HepG2 (cell line): ENCODE data around the gene SH3GL1. TPM values are rescaled to one million over a fixed set of nuclear protein-coding genes. Genes with fewer than 3 reads are reported as not detected.

ENCODE experiments used
- AKAP8 ChIP-seq: sonication (generic); formaldehyde crosslinking; IDR thresholded peaks from 2 replicates; pipeline ENCODE4 v1.5.1; 2020; ENCODE audit warnings: mild to moderate bottlenecking, missing genetic modification reagents
- CTCF ChIP-seq: sonication (generic); formaldehyde crosslinking; IDR thresholded peaks from 2 replicates; pipeline ENCODE4 v1.5.0; 2020; ENCODE audit warnings: mild to moderate bottlenecking, missing genetic modification reagents, moderate library complexity
- DNMT1 ChIP-seq: sonication (generic); formaldehyde crosslinking; IDR thresholded peaks from 2 replicates; pipeline ENCODE4 v1.5.1; 2020; ENCODE audit warnings: mild to moderate bottlenecking, missing genetic modification reagents
- HES4 ChIP-seq: sonication (generic); formaldehyde crosslinking; IDR thresholded peaks from 2 replicates; pipeline ENCODE4 v1.9.0; 2021; ENCODE audit warnings: mild to moderate bottlenecking, missing genetic modification reagents, borderline replicate concordance
- MAFK ChIP-seq, 2 experiments: IDR thresholded peaks in 1 of 2; conservative IDR thresholded peaks in 1 of 2; 2 replicates each; pipeline ENCODE4 v1.6.1; 2011; ENCODE audit warnings: improper control_type of control experiment in 2 of 2, low read length in 2 of 2
- MED1 ChIP-seq: sonication (generic); formaldehyde crosslinking; IDR thresholded peaks from 2 replicates; pipeline ENCODE4 v1.4.0; 2020; ENCODE audit warnings: missing genetic modification reagents
- PCBP1 ChIP-seq: fragments of 200-400 bp; formaldehyde crosslinking; IDR thresholded peaks from 2 replicates; pipeline ENCODE4 v1.6.1; 2017; ENCODE audit warnings: mild to moderate bottlenecking, low read depth, low read length, borderline replicate concordance
- POLR2A ChIP-seq, 2 experiments: IDR thresholded peaks; 2 replicates each; pipeline ENCODE4 v1.6.1; 2011; ENCODE audit warnings: low read depth in 2 of 2, low read length in 2 of 2, mild to moderate bottlenecking in 1 of 2, moderate library complexity in 1 of 2; ENCODE audit not compliant: insufficient read depth in 1 of 2
- POLR2G ChIP-seq: fragments of 200-400 bp; formaldehyde crosslinking; IDR thresholded peaks from 2 replicates; pipeline ENCODE4 v1.6.1; 2018; ENCODE audit warnings: mild to moderate bottlenecking, low read depth, low read length, moderate library complexity
- PPARG ChIP-seq: conservative IDR thresholded peaks from 2 replicates; pipeline ENCODE4 v1.6.1; 2016; ENCODE audit warnings: missing biosample characterization, missing genetic modification reagents
- ZNF543 ChIP-seq: sonication (generic); formaldehyde crosslinking; IDR thresholded peaks from 2 replicates; pipeline ENCODE4 v1.4.0; 2020; ENCODE audit warnings: mild to moderate bottlenecking, missing genetic modification reagents
- ZNF687 ChIP-seq: sonication (generic); formaldehyde crosslinking; IDR thresholded peaks from 2 replicates; pipeline ENCODE4 v1.5.1; 2020; ENCODE audit warnings: mild to moderate bottlenecking, missing genetic modification reagents, moderate library complexity
- ZNF883 ChIP-seq: sonication (generic); formaldehyde crosslinking; IDR thresholded peaks from 2 replicates; pipeline ENCODE4 v1.5.1; 2020; ENCODE audit warnings: mild to moderate bottlenecking, missing genetic modification reagents; ENCODE audit errors: not compliant biosample characterization
- polyA plus RNA-seq, 8 experiments: library from polyadenylated mRNA; depleted of rRNA in 3 of 8; stranded (reverse) in 7 of 8; unstranded in 1 of 8; fragments of >200 nt; fragmentation: Illumina TruSeq in 4 of 8; extraction: Trizol in 4 of 8; gene quantifications; 2 replicates each; pipeline versions ENCODE4 v1.2.1 to v1.2.3, GENCODE V29; 2011 to 2016; ENCODE audit warnings: low read depth in 4 of 8, missing spikeins in 1 of 8, mixed read lengths in 1 of 8; ENCODE audit not compliant: insufficient read depth in 1 of 8
- total RNA-seq, 5 experiments: library from RNA; depleted of rRNA; stranded (reverse); fragments of >200 nt; fragmentation: Illumina TruSeq; extraction: Trizol; gene quantifications; 2 replicates each; pipeline ENCODE4 v1.2.3, GENCODE V29; 2016; ENCODE audit warnings: low read depth in 1 of 5
- TF ChIP-seq, protein P1 (sequence below): sonication (generic); formaldehyde crosslinking; IDR thresholded peaks from 2 replicates; pipeline ENCODE4 v1.5.0; 2020; ENCODE audit warnings: missing genetic modification reagents
- TF ChIP-seq, protein P2 (sequence below): sonication (generic); formaldehyde crosslinking; IDR thresholded peaks from 2 replicates; pipeline ENCODE4 v1.4.0; 2020; ENCODE audit warnings: mild to moderate bottlenecking, missing genetic modification reagents
- TF ChIP-seq, protein P3 (sequence below): sonication (generic); formaldehyde crosslinking; IDR thresholded peaks from 2 replicates; pipeline ENCODE4 v1.8.0; 2022; ENCODE audit warnings: mild to moderate bottlenecking, missing genetic modification reagents, borderline replicate concordance

Gene SH3GL1
- total and polyA plus RNA-seq, 2 of the 13 experiments (the other 11 are each of a cell fraction or from before 2014, with no cell fraction given), result 33.0 to 45.1 TPM

GRCh38 chr19:4360641-4361151 lies 39.7 kb downstream of the SH3GL1 start (continued):
- no peak for TF ChIP-seq PPARG
- TF ChIP-seq, protein P1, sequence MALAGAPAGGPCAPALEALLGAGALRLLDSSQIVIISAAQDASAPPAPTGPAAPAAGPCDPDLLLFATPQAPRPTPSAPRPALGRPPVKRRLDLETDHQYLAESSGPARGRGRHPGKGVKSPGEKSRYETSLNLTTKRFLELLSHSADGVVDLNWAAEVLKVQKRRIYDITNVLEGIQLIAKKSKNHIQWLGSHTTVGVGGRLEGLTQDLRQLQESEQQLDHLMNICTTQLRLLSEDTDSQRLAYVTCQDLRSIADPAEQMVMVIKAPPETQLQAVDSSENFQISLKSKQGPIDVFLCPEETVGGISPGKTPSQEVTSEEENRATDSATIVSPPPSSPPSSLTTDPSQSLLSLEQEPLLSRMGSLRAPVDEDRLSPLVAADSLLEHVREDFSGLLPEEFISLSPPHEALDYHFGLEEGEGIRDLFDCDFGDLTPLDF (CRISPR knock-in tag), result no peak
- TF ChIP-seq PCBP1, result 0 out of 2 replicates have a peak, but pooled peaks have one; percentile 37
- no peak for TF ChIP-seq ZNF883 (CRISPR knock-in tag)
- no peak for TF ChIP-seq HES4 (CRISPR knock-in tag)
- TF ChIP-seq MAFK (conservative IDR thresholded peaks at IDR 0.05 in 1 of 2, IDR thresholded peaks at IDR 0.05 in 1 of 2; ENCODE audit: low read length in 2 of 2), result no peak
- 0 out of 2 replicates have a peak, but pooled peaks have one; percentile 0 for TF ChIP-seq POLR2G
- peak; percentile 67 for TF ChIP-seq AKAP8 (CRISPR knock-in tag)
- no peak for TF ChIP-seq DNMT1 (CRISPR knock-in tag)
- TF ChIP-seq MED1 (CRISPR knock-in tag), result no peak
- peak; percentile 27; the same call in 1 of the 2 replicates for TF ChIP-seq ZNF687
- TF ChIP-seq CTCF (CRISPR knock-in tag), result 0 out of 2 replicates have a peak, but pooled peaks have one; percentile 6
- no peak for TF ChIP-seq ZNF543 (CRISPR knock-in tag)
- TF ChIP-seq, protein P2, sequence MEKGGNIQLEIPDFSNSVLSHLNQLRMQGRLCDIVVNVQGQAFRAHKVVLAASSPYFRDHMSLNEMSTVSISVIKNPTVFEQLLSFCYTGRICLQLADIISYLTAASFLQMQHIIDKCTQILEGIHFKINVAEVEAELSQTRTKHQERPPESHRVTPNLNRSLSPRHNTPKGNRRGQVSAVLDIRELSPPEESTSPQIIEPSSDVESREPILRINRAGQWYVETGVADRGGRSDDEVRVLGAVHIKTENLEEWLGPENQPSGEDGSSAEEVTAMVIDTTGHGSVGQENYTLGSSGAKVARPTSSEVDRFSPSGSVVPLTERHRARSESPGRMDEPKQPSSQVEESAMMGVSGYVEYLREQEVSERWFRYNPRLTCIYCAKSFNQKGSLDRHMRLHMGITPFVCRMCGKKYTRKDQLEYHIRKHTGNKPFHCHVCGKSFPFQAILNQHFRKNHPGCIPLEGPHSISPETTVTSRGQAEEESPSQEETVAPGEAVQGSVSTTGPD, result no peak
- 0 out of 4 replicates have a peak, but pooled peaks of 1 of the 2 experiments have one; percentile 12 for TF ChIP-seq POLR2A (IDR thresholded peaks at IDR 0.05; ENCODE audit: insufficient read depth in 1 of 2, low read depth in 2 of 2, low read length in 2 of 2)
- TF ChIP-seq, protein P3, sequence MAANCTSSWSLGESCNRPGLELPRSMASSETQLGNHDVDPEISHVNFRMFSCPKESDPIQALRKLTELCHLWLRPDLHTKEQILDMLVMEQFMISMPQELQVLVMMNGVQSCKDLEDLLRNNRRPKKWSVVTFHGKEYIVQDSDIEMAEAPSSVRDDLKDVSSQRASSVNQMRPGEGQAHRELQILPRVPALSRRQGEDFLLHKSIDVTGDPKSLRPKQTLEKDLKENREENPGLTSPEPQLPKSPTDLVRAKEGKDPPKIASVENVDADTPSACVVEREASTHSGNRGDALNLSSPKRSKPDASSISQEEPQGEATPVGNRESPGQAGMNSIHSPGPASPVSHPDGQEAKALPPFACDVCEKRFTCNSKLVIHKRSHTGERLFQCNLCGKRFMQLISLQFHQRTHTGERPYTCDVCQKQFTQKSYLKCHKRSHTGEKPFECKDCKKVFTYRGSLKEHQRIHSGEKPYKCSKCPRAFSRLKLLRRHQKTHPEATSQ (CRISPR knock-in tag), result no peak
